HL-60/S4 (cell line): ENCODE measurements around the gene JUND.

Source experiments
- in situ Hi-C: fragments of 300-500 bp; cut with MboI; formaldehyde crosslinking; loops from 2 replicates; pipeline ENCODE4 v1.14.3; 2022; ENCODE audit warnings: low sequenced_read_pairs

Gene JUND

DNA sequence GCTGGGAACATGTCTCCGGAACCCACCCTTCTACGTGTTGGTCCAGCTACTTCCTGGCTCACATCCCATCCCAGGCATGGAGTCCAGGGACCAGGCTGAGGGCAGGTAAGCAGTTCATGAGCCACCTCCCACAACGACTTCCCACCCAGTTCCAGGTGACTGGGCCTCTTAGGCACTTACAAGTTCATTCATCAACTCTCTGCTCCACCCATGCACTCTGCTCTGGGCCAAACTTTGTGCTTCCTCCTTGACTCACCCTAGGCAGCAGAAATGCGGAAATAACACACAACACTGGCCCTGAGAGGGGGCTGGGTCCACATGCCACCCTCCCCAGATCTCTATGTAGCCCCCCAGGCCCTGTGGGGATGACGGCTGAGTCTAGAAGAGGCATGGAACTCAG lies 27.7 kb downstream of the JUND start:
- in situ Hi-C loops, result no loop called here

DNA sequence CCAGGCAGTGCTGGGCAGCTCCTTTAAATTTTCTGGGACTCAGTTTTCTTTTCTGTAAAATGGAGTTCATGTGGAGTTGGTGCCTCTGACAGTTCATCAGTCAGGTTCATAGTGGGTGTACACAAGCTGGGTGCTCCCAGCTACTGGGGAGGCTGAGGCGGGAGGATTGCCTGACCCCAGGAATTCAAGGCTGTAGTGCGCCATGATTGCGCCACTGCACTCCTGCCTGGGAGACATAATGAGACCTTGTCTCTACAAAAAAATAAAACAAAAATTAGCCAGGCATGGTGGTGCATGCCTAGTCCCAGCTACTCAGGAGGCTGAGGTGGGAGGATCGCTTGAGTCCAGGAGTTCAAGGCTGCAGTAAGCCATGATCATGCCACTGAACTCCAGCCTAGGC lies 28.3 kb downstream of the JUND start:
- in situ Hi-C loops, result no loop called here

DNA sequence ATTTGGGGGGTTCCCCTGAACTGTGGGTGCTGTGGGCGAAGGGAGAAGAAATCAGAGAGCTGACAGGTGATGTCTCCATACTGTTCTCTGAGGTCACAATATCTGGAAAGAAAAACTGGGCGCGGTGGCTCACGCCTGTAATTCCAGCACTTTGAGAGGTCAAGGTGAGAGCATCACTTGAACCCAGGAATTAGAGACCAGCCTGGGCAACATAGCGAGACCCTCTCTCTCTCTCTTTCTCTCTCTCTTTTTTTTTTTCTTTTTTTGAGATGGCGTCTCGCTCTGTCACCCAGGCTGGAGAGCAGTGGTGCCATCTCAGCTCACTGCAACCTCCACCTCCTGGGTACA lies 29.1 kb downstream of the JUND start:
- in situ Hi-C loops, result no loop called here

DNA sequence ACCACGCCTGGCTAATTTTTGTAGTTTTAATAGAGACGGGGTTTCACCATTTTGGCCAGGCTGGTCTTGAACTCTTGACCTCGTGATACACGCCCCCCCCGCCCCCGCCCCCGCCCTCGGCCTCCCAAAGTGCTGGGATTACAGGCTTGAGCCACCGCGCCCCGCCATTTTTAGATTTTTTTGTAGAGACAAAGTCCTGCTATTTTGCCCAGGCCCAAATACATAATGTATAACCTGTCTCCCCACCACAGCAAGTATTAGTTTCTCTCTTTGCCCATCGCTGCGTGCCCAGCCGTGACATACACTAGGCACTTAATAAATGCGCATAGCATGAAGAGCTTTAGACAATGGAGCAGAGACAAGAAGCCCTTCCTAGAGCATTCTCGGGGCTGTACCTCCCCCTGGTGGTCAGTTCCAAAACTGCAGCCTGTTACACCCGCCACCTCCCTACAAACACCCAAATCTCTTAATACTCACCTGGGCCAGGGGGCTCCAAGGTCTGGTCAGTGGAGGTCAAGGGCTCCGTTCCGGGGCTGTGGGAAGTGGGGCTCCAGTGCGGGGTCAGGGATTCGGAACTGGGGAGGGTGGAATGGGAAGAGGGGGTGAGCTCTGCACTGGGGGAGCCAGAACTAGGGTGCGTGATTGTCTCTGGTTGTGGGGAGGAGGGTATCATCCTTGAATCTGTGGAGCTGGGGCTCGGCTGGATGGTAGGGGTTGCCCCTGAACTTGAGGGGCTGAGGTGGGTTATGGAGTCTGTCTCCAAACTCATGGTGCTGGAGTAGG lies 29.6 kb downstream of the JUND start:
- in situ Hi-C loops, result no loop called here

DNA sequence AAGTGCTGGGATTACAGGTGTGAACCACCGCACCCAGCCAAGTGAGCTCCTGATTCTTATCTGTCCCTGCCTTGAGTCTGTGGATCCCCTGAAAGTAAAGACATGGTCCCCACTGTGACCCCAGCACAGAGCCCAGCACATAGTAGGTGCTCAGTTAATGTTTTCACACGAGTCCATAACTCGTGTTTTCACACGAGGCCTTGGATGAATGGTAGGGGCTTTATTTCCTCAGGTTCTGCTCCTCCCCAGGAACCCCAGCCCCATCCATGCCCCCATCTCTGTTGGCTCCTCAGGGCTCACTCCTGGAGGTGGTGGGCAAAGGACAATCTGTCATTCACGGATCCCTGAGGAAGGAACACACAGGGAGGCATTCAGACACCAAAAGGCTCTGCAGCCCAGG lies 31.6 kb downstream of the JUND start:
- in situ Hi-C loops, result no loop called here

DNA sequence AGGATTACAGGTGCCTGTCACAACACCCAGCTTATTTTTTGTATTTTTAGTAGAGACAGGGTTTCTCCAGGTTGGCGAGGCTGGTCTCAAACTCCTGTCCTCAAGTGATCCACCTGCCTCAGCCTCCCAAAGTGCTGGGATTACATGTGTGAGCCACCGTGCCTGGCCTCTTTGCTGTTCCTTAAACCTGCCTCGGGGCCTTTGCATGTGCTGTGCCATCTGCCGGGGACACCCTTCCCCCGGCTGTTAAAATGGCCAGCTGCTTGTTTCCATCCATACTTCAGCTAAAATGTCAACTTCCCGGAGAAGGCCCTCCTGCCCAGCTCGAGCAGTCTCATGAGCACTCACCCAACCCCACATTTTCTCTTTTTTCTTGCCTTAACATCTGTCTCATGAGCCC lies 36.1 kb downstream of the JUND start:
- in situ Hi-C loops, result no loop called here

DNA sequence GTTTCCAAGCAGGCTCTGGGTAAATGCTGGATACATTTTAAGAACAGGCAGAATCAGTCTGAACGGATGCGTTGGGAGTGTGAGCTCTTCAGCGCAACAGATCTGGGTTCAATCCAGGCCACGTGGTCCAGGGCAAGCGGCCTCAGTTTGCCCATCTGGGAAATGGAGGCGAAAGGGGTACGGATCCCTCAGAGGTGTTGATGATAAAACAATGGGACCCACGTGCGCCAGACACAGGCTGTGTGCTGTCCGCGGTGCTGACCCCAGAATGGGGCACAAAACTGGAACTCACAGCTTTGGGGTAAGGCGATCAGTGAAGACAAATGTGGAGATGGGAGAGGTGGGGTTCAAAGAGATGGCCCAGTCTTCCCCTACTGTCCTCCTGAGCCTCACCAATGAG lies 42.1 kb downstream of the JUND start:
- in situ Hi-C loops, result no loop called here

DNA sequence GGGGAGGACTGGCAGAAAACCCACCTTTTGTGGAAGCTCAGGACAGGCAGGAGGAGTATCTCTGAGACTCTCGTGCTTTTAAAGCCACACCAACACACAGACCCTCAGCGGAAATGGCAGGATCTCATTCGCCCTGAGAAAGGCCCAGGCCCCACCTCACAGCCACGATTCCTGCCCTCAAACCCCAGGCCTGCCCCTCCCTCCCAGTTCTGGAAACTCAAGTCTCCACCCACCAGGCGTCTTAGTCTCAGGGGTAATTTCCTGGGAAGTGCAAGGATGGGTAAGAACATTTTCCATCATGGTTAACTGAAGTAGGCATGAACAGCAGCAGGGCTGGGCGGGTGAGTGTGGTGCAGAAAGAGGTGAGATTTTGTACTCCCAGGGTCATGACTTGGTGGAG lies 47.2 kb downstream of the JUND start:
- in situ Hi-C loops, result no loop called here

DNA sequence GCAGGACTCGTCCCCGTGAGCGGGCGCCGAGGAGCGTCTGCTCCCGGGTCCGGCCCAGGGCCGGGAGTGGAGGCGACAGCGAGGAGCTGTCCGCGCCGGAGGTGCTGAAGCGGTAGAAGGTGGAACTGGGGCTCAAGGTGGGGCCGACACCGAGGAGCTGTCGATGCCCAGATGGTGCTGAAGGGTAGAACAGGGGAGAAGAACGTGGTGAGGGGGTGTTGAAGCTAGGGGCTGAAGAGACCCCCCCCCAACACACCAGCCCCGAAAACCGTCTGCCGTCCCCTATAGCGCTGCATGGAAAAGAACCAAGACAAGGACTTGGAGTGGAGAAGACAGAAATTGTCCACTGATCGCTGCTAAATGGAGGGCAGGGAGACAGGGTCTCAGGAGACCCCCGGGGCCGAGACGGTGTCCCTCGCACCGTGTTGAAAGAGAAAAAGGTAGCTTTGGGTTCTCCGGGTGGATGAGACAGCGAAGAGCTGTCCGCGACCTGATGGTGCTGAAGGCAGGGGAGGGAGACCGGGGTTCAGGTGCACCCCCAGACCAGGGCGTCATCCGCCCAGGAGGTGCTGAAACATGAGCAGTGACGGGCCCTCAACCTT lies 48.1 kb downstream of the JUND start:
- in situ Hi-C loops, result no loop called here

DNA sequence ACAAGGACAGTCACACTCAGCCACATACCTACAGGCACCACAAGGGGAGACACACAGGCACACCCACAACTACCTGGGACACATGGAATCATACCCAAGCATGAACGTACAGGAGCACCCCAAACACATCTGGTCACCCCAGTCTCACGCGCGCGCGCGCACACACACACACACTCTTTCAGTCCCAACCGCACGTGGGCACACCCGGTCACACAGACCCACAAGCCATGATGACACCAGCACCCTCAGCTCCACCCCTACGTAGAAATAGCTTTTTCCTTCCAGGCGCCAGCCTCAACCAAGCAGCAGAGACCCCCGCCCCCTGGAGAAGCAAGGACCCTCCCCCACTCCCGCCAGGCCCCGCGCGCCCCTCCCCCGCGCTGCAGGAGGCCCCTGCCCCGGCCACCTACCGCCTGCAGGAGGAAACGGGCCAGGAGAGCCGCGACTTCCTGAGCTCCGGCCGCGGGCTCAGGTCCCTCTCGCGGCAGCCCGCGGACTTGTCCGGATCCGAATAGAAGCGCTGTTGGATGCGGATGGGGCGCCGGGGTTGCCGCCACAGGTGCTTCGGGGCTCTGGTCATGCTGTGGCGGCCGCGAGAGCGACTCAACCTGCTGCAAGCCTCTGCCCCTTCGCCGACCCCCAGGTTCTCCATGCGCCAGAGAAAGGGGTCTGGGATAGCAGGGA lies 48.7 kb downstream of the JUND start:
- in situ Hi-C loops, result no loop called here

DNA sequence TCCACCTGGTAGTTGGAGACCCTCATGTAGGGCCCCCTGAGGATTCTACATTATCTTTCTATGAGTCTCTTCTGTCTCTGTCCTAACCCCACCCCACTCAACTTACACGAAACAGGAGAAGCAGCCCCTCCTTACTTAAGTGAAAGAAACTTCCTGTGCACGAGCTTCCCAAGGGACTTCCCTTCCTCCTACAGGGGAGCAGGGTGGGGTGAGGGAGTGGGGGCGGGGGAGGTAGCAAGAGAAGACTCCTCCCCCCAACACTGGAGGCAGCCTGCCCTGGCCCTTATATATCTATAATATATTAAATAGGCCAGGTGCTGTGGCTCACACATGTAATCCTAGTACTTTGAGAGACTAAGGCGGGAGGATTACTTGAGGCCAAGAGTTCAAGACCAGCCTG lies 49.6 kb downstream of the JUND start:
- in situ Hi-C loops, result no loop called here

DNA sequence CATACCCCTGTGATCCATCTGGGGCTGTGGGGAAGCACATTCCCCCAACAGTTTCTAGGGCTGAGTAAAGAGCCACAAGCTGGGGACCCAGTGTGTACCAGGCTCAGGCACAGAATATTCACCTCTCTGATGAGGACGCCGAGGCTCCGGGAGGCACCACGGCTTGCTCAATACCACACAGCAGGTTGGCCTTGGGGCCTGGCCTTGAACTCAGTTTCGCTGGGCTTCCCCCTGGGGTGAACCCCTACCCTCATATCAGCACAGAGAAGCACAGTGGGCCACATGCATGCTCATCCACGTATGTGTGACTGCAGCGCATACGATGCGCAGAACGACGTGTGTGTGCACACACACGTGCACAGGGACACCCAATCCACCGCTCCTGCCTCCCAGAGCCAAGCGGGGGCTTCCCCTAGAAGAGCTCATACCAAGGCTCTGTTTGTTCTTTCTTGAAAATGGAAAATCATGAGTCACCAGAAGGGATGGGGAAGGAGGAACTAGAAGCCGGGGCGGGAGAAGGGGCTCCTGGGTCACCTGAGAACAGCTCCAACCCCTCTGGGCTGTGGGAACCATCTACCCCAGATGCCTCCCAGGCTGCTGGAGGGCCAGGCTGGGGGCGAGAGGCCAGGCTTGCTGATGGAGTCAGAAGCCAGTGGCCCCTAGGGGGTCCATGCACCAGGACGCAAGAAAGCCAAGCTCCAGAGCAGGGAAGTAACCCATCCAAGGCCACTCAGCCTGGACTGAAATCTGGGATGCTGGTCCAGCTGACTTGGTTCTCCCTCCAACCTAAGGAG lies 50.3 kb downstream of the JUND start:
- in situ Hi-C loops, result no loop called here

DNA sequence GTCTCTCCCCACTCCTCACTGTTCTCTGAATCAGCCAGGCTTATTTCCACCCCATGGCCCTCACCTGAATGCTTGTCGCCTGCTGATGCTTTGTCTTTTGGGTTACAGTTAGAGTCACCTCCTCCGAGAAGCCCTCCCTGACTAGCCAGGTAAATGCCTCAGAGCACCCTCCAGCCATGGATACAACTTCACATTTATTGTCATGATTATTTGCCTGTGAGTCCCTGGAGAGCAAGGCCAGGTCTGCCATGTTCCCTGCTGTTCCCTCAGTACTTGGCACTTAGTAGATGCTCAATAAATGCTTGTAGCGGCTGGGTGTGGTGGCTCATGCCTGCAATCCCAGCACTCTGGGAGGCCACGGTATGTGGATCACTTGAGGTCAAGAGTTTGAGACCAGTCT lies 51.5 kb downstream of the JUND start:
- in situ Hi-C loops, result no loop called here
